Subcutaneous abdominal adipose tissue (tissue), 5 donors: ENCODE measurements around the gene VGLL4.
"Not testable (repeated sequence)": the region's sequence is repeated elsewhere in the genome, so short reads cannot be mapped to it uniquely, and the experiment has no call there.

ENCODE experiments used
- H3K27ac ChIP-seq: one replicate; pipeline ENCODE4 v1.7.0; 2013; ENCODE audit warnings: low read depth, mild to moderate bottlenecking, inconsistent platforms, low read length, moderate library complexity
- H3K27me3 ChIP-seq, 5 donors: one replicate each; pipeline ENCODE4 v1.7.0; 2013; ENCODE audit warnings: low read length in 5 of 5, inconsistent platforms in 1 of 5; ENCODE audit not compliant: control insufficient read depth in 5 of 5, insufficient read depth in 4 of 5
- H3K36me3 ChIP-seq, 5 donors: one replicate each; pipeline ENCODE4 v1.7.0; 2013; ENCODE audit warnings: low read length in 5 of 5; ENCODE audit not compliant: control insufficient read depth in 5 of 5, insufficient read depth in 5 of 5
- H3K4me1 ChIP-seq, 5 donors: one replicate each; pipeline ENCODE4 v1.7.0; 2013; ENCODE audit warnings: low read length in 5 of 5, mild to moderate bottlenecking in 3 of 5, moderate library complexity in 1 of 5; ENCODE audit not compliant: control insufficient read depth in 5 of 5, insufficient read depth in 5 of 5
- H3K4me3 ChIP-seq, 5 donors: one replicate each; pipeline ENCODE4 v1.7.0; 2013; ENCODE audit warnings: low read length in 5 of 5, low read depth in 1 of 5
- H3K9ac ChIP-seq, 5 donors: one replicate each; pipeline ENCODE4 v1.7.0; 2013; ENCODE audit warnings: low read length in 5 of 5, mild to moderate bottlenecking in 4 of 5, moderate library complexity in 3 of 5
- H3K9me3 ChIP-seq, 5 donors: one replicate each; pipeline ENCODE4 v1.7.0; 2013; ENCODE audit warnings: low read length in 5 of 5; ENCODE audit not compliant: control insufficient read depth in 5 of 5
- donor health status: healthy.
- donor health status: healthy.
- donor health status: healthy.
- donor health status: healthy.
- donor health status: healthy.

Gene VGLL4

GRCh38 chr3:11532931-11533391, 110.8 kb downstream of the VGLL4 start:
- no peak overlapping the region for H3K4me3 ChIP-seq
- no peaks in the 10 kb centered on the region for H3K27me3 ChIP-seq
- H3K27ac ChIP-seq: no peak overlapping the region
- H3K36me3 ChIP-seq: peaks cover 0 to 5% (median 0%) of the 10 kb centered on the region in 5 donors
- H3K9me3 ChIP-seq: no peaks in the 10 kb centered on the region
- H3K9ac ChIP-seq: no peak overlapping the region
- H3K4me1 ChIP-seq: no peaks in the 10 kb centered on the region

DNA sequence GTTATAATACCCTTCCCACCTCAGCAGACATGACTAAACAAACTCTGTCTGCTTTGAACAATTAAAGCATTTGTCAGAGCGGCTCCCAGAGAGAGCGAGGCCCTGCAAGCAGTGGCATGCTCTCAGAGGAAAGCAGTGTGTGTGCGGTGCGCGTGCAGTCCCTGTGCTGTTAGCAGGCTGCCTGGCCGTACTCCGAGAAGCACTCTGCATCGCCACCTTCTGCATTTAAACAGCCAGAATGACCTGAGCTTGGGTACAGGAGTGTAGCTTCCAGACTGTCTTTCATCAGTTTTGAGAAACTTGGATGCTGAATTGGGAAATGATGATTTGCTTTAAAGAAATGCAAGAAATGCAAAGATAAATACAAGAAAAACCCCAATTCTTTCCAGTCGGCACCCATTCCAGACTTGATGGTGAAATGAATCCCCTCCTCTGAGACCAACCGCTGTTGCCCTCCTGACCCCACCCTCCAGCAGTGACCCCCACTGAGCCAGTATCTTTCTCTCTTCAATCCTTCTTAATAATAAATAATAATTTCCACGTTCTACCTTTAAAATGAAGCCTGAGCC, 113.5 kb downstream of the VGLL4 start:
- Histone ChIP-seq H3K4me3 (no peak overlapping the region), H3K9me3 (no peaks in the 10 kb centered on the region), H3K36me3 (peaks cover 0 to 5% (median 0%) of the 10 kb centered on the region in 5 donors), H3K9ac (no peak overlapping the region), H3K4me1 (no peaks in the 10 kb centered on the region), H3K27ac (no peak overlapping the region), H3K27me3 (no peaks in the 10 kb centered on the region)

DNA sequence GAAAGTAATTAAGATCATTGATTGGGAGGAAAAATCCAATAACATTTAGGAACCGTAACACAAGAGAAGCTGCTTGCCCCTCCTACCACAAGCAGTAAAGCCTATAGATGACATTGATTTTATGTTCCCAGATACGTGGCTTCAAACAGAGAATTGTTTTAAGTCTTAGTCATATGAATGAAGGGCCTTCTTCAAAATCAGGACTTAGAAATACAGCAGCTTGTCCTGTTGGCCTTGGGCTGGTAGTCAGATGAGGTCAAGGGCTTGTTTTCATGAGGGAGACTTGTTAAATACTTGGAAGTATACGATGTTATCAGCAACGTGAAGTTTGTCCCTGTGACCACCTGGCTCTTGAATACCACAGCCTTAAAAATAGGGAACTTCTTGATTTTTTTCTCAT, 114.4 kb downstream of the VGLL4 start:
- Histone ChIP-seq H3K27ac (no peak overlapping the region), H3K27me3 (no peaks in the 10 kb centered on the region), H3K9ac (no peak overlapping the region), H3K4me1 (no peaks in the 10 kb centered on the region), H3K36me3 (peaks cover 0 to 2% (median 0%) of the 10 kb centered on the region in 5 donors), H3K4me3 (no peak overlapping the region), H3K9me3 (no peaks in the 10 kb centered on the region)

DNA sequence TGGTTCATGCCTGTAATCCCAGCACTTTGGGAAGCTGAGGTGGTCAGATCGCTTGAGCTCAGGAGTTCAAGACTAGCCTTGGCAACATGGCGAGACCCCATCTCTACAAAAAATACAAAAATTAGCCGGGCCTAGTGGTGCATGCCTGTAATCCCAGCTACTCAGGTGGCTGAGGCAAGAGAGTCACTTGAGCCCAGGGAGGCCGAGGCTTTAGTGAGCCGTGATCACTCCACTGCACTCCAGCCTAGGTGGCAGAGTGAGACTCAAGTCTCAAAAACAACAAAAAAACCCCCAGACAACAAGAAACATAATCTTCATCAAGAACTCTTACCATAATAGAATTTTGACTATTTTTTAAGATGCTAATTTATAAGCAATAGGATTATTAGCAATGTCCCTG, 117.6 kb downstream of the VGLL4 start:
- H3K36me3 ChIP-seq, H3K4me1 ChIP-seq, H3K27me3 ChIP-seq, H3K27ac ChIP-seq, H3K9me3 ChIP-seq, H3K9ac ChIP-seq, H3K4me3 ChIP-seq: not testable (repeated sequence)

DNA sequence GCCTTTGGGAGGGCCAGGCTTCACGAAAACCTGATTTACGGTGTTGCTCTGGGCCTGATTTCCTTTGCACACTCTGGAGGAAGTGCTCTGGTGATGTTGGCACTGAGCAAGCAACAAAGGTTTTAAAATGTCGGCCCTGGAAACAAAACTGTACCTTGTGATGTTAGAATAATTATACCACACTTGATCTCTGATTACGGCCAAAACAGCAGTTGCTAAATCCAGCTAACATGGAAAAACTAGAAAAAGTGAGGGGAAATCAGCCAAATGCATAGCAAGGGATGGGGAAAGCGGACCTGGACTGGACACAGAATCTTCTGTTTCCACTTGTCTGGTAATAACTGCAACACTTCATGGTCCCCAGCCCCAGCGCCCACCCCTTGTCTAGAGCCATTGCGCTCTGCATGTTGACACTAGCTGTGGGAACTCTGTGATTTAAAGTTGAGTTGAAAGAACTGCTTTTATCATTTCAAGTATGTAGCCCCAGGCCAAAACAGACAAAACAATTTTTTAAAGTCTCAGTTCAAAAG, 120.1 kb downstream of the VGLL4 start:
- Histone ChIP-seq H3K9me3 (no peaks in the 10 kb centered on the region), H3K4me1 (peaks cover 0 to 6% (median 3%) of the 10 kb centered on the region in 5 donors), H3K4me3 (no peak overlapping the region), H3K27ac (no peak overlapping the region), H3K36me3 (no peaks in the 10 kb centered on the region), H3K9ac (no peak overlapping the region), H3K27me3 (no peaks in the 10 kb centered on the region)

GRCh38 chr3:11522953-11523571, 120.7 kb downstream of the VGLL4 start:
- H3K9ac ChIP-seq: no peak overlapping the region
- no peak overlapping the region for H3K27ac ChIP-seq
- H3K4me3 ChIP-seq: no peak overlapping the region
- H3K36me3 ChIP-seq: no peaks in the 10 kb centered on the region
- H3K27me3 ChIP-seq: no peaks in the 10 kb centered on the region
- H3K4me1 ChIP-seq: peaks cover 0 to 6% (median 3%) of the 10 kb centered on the region in 5 donors
- H3K9me3 ChIP-seq: no peaks in the 10 kb centered on the region

GRCh38 chr3:11522398-11522715, 121.4 kb downstream of the VGLL4 start:
- Histone ChIP-seq H3K9me3 (no peaks in the 10 kb centered on the region), H3K36me3 (no peaks in the 10 kb centered on the region), H3K4me3 (no peak overlapping the region), H3K4me1 (peaks cover 0 to 6% (median 3%) of the 10 kb centered on the region in 5 donors), H3K9ac (no peak overlapping the region), H3K27me3 (no peaks in the 10 kb centered on the region), H3K27ac (no peak overlapping the region)

- H3K9me3 ChIP-seq: no peaks in the 10 kb centered on the region
- H3K27ac ChIP-seq: no peak overlapping the region
- peaks cover 0 to 6% (median 3%) of the 10 kb centered on the region in 5 donors for H3K4me1 ChIP-seq
- H3K9ac ChIP-seq: no peak overlapping the region
- no peak overlapping the region for H3K4me3 ChIP-seq
- H3K36me3 ChIP-seq: no peaks in the 10 kb centered on the region
- H3K27me3 ChIP-seq: no peaks in the 10 kb centered on the region
Observed at GRCh38 chr3:11521167-11521566, 122.5 kb downstream of the VGLL4 start.

DNA sequence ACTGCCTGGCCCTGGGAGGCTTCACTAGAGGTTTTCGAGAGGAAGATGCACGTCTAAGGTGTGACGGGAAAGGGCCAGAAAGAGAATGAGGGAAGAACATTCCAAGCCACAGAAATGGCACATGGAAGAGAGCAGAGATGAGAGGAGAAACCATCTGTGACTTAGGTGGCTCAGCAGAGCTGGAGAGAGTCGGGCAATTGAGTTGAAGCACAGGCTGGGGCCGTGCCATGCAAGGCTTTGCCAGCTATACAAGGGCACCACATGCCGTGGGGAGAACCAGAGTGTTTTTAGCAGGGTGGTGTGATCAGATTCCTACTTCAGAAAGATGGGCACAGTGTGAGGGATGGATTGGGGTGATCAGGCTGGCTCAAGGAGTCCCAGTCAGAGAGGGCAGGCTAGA, 126.1 kb downstream of the VGLL4 start:
- Histone ChIP-seq H3K27me3 (no peaks in the 10 kb centered on the region), H3K27ac (no peak overlapping the region), H3K4me3 (no peak overlapping the region), H3K4me1 (peaks cover 7 to 19% (median 12%) of the 10 kb centered on the region in 5 donors), H3K9ac (no peak overlapping the region), H3K36me3 (no peaks in the 10 kb centered on the region), H3K9me3 (no peaks in the 10 kb centered on the region)

- peaks cover 0 to 3% (median 0%) of the 10 kb centered on the region in 5 donors for H3K36me3 ChIP-seq
- no peak overlapping the region for H3K9ac ChIP-seq
- H3K4me3 ChIP-seq: no peak overlapping the region
- H3K27me3 ChIP-seq: no peaks in the 10 kb centered on the region
- H3K27ac ChIP-seq: peak overlapping the region; percentile 0
- H3K4me1 ChIP-seq: peaks cover 7 to 27% (median 23%) of the 10 kb centered on the region in 5 donors
- no peaks in the 10 kb centered on the region for H3K9me3 ChIP-seq
Observed at GRCh38 chr3:11514191-11514821, 129.4 kb downstream of the VGLL4 start.
